WI38 (cell line): ENCODE data around the gene HNRNPA3.
"Not testable (repeated sequence)": the region's sequence is repeated elsewhere in the genome, so short reads cannot be mapped to it uniquely, and the experiment has no call there.

Experiments used
- H3K4me3 ChIP-seq: 2 replicates; pipeline ENCODE4 v1.5.1; 2011; ENCODE audit warnings: low read depth, mild to moderate bottlenecking, control low read depth, low read length
- TF ChIP-seq, protein P1 (sequence below): IDR thresholded peaks from 2 replicates; pipeline ENCODE4 v1.5.1; 2012; ENCODE audit warnings: low read depth, mild to moderate bottlenecking, control low read depth, low read length

Gene HNRNPA3

DNA sequence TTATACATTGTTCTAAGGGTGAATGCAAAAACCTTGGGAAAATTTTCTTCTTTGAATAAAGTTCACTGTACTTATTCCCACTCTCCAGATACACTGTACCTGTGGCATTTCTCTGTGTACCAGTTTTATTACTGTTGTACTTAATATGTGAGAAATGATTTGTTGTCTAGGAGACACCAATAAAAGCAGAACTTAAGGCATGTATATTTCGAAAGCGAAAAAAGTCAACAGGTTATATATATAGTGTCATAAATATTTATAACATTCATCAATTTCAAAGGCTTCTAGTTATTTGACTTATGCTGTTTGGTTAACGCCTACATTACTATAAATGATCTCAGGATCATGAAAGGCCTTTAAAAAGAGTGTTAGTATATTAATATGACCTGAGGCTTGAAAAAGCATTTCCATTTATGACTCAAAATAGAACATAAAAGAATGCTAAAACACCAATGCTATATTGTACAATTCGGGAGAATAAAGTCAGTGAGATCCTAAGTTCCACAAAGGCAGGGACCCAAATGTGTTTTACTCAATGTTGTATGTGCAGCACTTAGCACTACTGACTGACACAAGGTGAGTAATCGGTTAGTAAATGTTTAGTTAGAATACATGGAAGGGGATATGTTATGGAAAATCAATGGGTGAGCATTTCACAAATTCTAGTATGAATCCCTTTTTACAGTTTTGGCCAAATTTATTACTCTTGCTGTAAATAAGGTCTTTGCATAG lies 32.2 kb upstream of the HNRNPA3 start:
- no peak overlapping the region for H3K4me3 ChIP-seq

GRCh38 chr2:177183860-177184259 lies 28.7 kb upstream of the HNRNPA3 start:
- TF ChIP-seq, protein P1, sequence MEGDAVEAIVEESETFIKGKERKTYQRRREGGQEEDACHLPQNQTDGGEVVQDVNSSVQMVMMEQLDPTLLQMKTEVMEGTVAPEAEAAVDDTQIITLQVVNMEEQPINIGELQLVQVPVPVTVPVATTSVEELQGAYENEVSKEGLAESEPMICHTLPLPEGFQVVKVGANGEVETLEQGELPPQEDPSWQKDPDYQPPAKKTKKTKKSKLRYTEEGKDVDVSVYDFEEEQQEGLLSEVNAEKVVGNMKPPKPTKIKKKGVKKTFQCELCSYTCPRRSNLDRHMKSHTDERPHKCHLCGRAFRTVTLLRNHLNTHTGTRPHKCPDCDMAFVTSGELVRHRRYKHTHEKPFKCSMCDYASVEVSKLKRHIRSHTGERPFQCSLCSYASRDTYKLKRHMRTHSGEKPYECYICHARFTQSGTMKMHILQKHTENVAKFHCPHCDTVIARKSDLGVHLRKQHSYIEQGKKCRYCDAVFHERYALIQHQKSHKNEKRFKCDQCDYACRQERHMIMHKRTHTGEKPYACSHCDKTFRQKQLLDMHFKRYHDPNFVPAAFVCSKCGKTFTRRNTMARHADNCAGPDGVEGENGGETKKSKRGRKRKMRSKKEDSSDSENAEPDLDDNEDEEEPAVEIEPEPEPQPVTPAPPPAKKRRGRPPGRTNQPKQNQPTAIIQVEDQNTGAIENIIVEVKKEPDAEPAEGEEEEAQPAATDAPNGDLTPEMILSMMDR = no peak
- no peak overlapping the region for H3K4me3 ChIP-seq

More for the DNA sequence above, 32.2 kb upstream of the HNRNPA3 start:
- TF ChIP-seq, protein P1 = no peak

DNA sequence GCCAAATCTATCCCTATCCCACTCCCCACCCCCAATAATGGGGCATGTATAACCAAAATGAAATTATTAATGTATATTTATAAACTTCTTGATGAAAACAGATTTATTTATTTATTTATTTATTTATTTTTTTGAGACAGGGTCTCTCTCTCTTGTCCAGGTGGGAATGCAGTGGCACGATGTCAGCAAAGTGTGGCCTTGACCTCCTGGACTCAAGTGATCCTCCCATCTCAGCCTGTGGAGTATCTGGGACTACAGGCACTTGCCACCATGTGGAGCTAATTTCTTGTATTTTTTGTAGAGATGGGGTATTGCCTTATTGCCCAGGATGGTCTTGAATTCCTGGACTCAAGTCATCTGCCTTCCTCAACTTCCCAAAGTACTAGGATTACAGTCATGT lies 28.0 kb upstream of the HNRNPA3 start:
- TF ChIP-seq, protein P1 = no peak
- H3K4me3 ChIP-seq = no peak overlapping the region

DNA sequence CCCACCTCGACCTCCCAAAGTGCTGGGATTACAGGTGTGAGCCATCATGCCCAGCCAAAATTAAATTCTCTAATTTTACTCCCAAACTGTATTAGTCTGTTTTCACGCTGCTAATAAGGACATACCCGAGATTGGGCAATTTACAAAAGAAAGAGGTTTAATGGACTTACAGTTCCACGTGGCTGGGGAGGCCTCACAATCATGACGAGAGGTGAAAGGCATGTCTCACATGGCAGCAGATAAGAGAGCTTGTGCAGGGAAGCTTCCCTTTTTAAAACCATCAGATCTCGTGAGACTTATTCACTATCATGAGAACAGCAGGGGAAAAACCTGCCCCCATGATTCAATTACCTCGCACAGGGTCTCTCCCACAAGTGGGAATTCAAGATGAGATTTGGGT lies 26.6 kb upstream of the HNRNPA3 start:
- not testable (repeated sequence) for H3K4me3 ChIP-seq

GRCh38 chr2:177187631-177188312 lies 24.8 kb upstream of the HNRNPA3 start:
- H3K4me3 ChIP-seq = no peak overlapping the region
- TF ChIP-seq, protein P1 = no peak

DNA sequence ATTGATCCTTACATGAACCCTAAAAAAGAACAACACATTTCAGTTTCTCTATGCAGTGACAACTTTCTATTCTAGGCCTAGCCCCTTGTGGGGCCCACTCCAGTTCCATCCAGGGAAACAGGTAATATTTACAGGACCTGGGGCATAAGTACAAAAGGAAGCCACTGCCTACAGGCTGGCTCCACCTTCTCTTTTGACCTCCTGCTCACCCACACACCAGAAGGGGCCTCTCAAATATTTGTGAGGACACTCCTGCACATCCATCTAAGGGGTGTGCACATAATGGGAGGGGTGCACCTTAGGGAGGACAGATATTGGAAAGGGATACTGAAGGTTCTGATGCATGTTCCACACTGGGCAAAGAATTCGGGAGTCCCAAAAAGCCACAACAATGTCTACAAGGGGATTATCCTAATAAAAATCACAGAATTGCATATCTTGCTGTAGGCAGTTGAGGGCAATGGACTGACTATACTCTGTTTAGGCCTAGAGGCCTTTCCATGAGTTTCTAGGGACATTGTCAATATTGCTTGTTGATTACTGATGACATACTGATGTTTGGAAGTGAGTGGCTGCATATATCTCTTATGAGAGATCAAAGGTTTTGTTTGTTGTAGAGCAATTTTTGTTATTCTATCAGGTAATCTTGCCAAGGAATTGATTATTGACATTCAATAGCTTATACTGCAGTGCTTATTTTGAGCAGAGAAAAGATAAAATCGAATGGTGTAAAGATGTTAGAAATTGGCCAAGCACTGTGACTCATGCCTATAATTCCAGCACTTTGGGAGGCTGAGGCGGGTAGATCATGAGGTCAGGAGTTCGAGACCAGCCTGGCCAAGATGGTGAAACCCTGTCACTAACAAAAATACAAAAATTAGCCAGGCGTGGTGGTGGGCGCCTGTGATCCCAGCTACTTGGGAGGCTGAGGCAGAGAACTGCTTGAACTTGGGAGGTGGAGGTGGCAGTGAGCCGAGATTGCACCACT lies 23.8 kb upstream of the HNRNPA3 start:
- TF ChIP-seq, protein P1 = no peak
- no peak overlapping the region for H3K4me3 ChIP-seq

DNA sequence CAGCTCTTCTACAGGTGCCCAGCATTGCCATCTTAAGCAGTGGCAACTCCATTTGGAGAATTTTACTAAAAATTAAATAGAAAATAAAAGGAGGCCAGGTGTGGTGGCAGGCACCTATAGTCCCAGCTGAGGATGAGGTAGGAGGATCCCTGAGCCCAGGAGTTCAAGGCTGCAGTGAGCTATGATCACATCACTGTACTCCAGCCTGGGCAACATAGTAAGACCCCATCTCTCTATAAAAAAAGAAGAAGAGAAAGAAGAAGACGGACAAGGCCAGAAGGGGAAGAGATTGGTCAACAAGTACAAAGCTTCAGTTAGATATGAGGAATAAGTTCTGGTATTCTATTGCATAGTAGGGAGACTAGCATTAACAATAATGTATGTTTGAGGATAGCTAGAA lies 21.7 kb upstream of the HNRNPA3 start:
- H3K4me3 ChIP-seq = no peak overlapping the region
- TF ChIP-seq, protein P1 = no peak
